ENCODE results near the gene ANKRD24.

The ANKRD24 gene

DNA sequence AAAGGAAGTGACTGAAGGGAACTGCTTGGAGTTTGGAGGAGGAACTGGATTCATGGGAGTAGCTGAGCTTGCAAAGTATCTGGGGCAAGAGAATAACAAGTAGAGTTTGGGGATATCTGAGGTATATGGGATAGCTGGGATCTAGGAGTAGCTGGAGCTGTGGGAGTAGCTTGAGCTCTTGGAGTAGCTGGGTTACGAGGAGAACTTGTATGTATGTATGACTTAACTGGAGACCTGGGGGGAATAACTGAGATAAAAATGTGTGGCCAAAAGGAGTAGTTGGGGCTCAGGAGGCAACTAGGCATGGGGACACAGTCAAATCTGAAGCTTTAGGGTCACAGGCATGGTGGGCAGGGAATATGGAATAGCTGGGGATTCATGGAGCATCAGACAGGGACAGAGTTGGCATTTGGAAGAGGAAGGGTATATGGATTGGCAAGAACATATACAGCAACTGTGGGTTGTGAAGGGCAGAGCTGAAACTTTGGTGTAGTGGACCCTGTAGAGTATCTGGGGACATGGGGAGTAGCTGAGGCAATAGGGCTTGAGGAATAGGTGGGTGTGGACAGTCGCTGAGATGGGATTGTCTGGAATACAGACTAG, 18.6 kb downstream of the ANKRD24 start:
- TF ChIP-seq, protein P1, sequence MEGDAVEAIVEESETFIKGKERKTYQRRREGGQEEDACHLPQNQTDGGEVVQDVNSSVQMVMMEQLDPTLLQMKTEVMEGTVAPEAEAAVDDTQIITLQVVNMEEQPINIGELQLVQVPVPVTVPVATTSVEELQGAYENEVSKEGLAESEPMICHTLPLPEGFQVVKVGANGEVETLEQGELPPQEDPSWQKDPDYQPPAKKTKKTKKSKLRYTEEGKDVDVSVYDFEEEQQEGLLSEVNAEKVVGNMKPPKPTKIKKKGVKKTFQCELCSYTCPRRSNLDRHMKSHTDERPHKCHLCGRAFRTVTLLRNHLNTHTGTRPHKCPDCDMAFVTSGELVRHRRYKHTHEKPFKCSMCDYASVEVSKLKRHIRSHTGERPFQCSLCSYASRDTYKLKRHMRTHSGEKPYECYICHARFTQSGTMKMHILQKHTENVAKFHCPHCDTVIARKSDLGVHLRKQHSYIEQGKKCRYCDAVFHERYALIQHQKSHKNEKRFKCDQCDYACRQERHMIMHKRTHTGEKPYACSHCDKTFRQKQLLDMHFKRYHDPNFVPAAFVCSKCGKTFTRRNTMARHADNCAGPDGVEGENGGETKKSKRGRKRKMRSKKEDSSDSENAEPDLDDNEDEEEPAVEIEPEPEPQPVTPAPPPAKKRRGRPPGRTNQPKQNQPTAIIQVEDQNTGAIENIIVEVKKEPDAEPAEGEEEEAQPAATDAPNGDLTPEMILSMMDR (IDR thresholded peaks at IDR 0.05; ENCODE audit: insufficient read depth, missing control alignments): no peak
- FAIRE-seq: no peak
- peak; percentile 1 for DNase-seq (ENCODE audit: insufficient read length, low spot score)

DNA sequence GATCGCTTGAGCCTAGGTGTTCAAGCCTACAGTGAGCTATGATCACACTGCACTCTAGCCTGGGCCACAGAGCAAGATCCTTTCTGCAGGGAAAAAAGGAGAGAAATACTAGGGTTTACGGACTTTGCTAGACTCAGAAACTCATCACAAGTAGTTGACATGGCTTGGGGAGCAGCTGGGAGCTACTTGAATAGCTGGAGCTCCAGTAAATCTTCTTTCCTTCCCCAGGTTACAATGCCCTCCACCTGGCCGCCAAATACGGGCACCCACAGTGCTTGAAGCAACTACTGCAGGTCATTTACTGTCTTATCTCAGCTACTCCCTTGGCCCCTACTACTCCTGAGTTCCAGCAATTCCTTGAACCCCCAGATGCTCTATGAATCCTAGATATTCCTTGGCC, 19.3 kb downstream of the ANKRD24 start:
- DNase-seq (ENCODE audit: insufficient read length, low spot score): peak; percentile 6
- no peak for FAIRE-seq
- TF ChIP-seq, protein P1 (IDR thresholded peaks at IDR 0.05; ENCODE audit: insufficient read depth, missing control alignments): no peak

DNA sequence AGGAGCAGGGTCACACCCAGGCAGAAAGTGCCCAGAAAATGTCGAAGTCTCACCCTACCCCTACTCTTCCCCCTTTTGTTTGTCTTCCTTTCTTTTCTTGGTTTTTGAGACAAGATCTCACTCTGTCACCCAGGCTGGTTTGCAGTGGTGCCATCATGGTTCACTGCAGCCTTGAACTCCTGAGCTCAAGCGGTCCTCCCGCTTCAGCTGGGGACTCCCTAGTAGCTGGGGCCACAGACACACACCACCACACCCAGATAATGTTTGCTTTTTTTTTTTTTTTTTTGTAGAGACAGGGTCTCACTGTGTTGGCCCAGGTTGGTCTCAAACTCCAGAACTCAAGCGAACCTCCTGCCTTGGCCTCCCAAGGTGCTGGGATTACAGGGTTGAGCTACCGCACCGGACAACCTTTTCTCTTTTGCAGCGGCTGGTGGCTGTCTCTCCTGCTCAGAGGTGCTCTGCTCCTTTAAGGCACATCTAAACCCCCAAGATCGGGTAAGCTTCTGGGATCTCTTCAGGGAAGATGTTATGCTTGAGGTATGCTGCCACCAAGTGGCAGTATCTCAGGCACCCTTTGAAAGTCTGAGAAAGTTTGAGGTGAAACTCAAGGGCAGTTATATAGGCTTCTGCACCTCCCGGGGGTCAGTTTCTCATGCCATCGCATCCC, 24.5 kb downstream of the ANKRD24 start:
- FAIRE-seq: no peak
- TF ChIP-seq, protein P1 (IDR thresholded peaks at IDR 0.05; ENCODE audit: insufficient read depth, missing control alignments): no peak

DNA sequence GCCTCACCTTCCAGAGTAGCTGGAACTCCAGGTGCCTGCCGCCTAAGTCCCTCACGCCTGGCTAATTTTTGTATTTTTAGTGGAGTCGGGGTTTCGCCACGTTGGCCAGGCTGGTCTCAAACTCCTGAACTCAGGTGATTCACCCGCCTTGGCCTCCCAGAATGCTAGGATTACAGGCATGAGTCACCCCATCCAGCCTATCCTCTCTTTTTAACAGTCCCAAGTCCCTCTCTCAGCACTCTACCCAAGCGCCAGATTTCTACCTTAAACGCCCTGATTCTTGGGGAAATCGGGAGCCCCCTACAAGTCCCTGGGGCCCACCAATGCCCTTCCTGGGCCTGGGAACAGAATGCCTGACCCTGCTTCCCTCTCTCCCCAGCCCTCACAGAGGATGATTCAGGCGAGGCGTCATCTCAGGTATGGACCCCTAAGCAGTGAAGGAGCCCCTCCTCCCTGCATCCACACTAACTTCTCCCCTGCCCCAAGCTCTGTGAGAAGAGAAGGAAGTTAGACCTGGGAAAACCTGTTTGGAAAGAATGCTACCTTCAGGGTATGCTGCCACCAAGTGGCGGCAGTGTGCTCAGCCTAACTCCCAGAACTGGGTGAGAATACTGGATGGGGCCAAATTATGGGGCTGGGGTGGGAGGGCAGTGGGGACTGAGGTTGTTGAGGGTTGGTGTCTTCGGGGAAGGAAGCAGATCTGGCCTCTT, 26.1 kb downstream of the ANKRD24 start:
- DNase-seq (ENCODE audit: insufficient read length, low spot score) (peak; percentile 3), FAIRE-seq (no peak)
- TF ChIP-seq, protein P1 (IDR thresholded peaks at IDR 0.05; ENCODE audit: insufficient read depth, missing control alignments): no peak

More for the DNA sequence above, 24.5 kb downstream of the ANKRD24 start:
- no peak for DNase-seq (ENCODE audit: insufficient read length, low spot score)

DNA sequence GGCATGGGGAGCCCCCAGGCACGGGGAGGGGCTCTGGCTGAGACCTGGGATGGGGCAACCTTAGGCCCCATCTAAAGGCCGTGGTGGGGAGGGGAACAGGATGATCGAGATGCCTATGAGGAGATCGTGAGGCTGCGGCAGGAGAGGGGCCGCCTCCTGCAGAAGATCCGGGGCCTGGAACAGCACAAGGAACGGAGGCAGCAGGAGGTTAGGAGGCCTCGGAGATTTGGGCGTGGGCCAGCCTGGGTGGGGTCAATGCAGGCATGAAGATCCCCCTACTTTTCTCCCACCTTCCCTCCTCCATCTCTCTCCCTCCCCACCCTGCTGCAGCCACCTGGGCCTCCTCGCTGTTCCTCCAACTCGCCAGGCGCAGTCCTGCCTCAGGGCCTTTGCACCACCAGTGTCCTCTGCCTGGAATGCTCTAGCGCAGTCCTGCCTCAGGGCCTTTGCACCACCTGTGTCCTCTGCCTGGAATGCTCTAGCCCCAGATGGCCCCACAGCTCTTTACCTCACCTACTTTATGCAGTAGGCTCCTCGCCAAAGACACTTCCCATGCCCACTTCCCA, 27.8 kb downstream of the ANKRD24 start:
- TF ChIP-seq, protein P1 (IDR thresholded peaks at IDR 0.05; ENCODE audit: insufficient read depth, missing control alignments): no peak

DNA sequence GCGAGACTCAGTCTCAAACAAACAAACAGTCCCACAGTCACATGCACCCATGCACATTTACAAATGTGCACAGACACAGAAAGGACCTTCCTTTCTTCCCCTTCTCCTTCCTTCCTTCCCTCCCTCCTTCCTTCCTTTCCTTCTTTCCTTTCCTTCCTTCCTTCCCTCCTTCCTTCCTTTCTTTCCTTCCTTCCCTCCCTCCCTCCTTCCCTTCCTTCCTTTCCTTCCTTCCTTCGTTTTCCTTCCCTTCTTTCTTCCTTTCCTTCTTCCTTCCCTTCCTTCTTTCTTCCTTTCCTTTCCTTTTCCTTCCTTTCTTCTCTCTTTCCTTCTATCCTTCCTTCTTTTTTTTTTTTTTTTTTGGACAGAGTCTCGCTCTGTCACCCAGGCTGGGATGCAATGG, 30.6 kb downstream of the ANKRD24 start:
- DNase-seq (ENCODE audit: insufficient read length, low spot score): no peak
- FAIRE-seq: no peak
- TF ChIP-seq, protein P1 (IDR thresholded peaks at IDR 0.05; ENCODE audit: insufficient read depth, missing control alignments): no peak

More for the DNA sequence above, 27.8 kb downstream of the ANKRD24 start:
- peak; percentile 3 for DNase-seq (ENCODE audit: insufficient read length, low spot score)
- FAIRE-seq: no peak

Measured in D721Med (cell line).